Right renal pelvis (tissue), 4 donors: ENCODE measurements around the gene MYL6. TPM values are rescaled to one million over a fixed set of nuclear protein-coding genes. Genes with fewer than 3 reads are reported as not detected.

ENCODE experiments used
- DNase-seq, 4 donors: peaks; one replicate each; pipeline ENCODE4 v3.0.0-alpha.2; 2013; ENCODE audit warnings: low read depth in 4 of 4, low spot score in 3 of 4, missing footprints in 1 of 4
- polyA plus RNA-seq, 4 donors: library from polyadenylated mRNA; unstranded; fragments of 120-200 nt; gene quantifications; one replicate each; pipeline ENCODE4 v1.2.1, GENCODE V29; 2013; ENCODE audit not compliant: insufficient read length in 4 of 4

The MYL6 gene
- polyA plus RNA-seq, 4 donors, result 1,704 to 1,897 (median 1,779) TPM

GRCh38 chr12:56128670-56129205 lies 29.4 kb upstream of the MYL6 start:
- no peak for DNase-seq

DNA sequence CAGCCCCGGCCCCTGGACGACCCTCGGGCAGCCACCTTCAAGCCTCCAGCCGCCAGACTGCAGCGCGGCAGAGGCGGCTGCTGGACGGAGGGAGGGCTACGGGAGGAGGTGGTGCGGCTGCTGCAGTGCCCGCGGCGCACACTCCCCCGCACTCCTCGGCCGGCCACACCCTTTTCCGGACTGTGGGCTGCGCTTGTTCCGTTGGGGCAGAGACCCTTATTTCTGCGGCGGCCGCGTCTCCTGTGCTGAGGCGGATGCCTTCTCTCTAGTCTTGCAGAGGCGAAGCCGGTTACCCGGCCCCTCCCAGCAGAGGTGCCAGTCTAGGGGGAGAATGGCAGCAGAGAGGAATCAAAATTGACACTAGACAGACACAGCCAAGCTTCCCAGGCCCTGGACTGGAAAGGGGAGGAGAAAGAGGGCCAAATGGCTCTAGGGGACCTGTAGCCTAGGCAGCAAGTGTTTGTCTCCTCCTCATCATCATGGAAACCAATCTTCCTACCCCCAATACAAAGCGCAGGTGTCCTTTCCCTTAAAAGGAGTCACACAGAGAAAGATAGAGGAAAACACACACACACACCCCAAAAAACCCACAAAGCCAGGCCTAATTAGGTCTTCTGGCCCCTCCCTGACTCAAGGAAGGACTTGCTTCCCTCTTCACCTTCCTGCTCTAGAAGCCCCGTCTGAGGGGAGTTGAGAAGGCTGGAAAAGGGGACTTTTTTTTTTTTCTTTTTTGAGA lies 28.8 kb upstream of the MYL6 start:
- DNase-seq, result peak in 1 of 4 donors; percentile 28

GRCh38 chr12:56129942-56130495 lies 28.1 kb upstream of the MYL6 start:
- DNase-seq, result no peak

- DNase-seq, result no peak
Observed at GRCh38 chr12:56130876-56131275, 27.3 kb upstream of the MYL6 start.

DNA sequence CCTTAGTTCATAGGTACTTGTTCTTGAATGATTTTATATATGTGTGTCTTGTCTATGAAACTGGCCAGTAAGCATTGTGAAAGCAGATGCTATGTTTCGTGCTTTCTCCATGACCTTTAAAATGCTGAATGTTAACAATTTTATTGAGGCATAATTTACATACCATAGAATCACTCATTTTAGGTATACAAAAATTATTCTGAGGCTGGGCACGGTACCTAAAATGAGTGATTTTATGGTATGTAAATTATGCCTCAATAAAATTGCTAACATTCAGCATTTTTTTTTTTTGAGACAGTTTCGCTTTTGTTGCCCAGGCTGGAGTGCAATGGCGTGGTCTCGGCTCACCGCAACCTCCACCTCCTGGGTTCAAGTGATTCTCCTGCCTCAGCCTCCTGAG lies 23.3 kb upstream of the MYL6 start:
- no peak for DNase-seq

GRCh38 chr12:56137853-56138571 lies 20.1 kb upstream of the MYL6 start:
- DNase-seq, result no peak

- DNase-seq, result no peak
Observed at GRCh38 chr12:56141946-56142784, 16.0 kb upstream of the MYL6 start.

GRCh38 chr12:56143217-56143616 lies 14.9 kb upstream of the MYL6 start:
- no peak for DNase-seq

DNA sequence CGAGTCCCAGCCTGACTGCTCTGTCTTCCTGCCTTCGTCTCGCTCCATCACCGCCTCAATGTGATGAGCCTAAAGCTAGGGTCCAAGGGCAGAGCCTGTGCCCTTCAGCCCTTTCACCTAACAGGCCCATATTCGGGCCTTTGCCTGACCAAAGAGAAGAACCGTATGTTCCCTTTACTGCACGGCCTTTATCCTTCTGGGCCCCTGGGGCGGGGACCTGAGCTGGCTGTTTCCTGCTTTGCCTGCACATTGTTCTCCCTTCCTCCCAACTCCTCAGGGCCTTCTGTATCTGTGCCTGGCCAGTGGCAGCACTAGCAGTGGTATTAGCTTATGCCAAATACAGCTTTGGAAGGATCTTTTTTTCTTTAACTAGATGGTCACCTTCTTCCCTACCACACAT lies 14.3 kb upstream of the MYL6 start:
- DNase-seq, result no peak

GRCh38 chr12:56145217-56145616 lies 12.9 kb upstream of the MYL6 start:
- no peak for DNase-seq

- DNase-seq, result no peak
Observed at GRCh38 chr12:56146492-56147460, 11.4 kb upstream of the MYL6 start.

DNA sequence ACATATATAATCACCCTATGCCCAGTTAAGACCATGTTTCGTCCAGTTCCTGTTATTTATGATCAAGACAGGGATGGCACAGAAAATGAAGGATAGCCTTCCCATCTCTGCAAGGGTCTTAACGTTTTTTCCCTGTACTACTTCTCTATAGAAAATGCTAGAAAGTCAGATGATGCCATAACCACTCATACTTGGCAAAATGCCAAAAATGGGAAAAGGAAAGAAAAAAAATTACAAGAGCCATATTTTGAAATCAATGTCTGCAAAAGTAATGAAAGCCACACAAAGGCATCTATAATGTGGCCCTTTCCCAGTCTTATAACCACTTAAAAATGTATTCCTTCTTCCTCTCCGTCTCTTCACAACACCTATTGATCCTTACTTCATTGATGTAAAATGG lies 7.6 kb upstream of the MYL6 start:
- no peak for DNase-seq

DNA sequence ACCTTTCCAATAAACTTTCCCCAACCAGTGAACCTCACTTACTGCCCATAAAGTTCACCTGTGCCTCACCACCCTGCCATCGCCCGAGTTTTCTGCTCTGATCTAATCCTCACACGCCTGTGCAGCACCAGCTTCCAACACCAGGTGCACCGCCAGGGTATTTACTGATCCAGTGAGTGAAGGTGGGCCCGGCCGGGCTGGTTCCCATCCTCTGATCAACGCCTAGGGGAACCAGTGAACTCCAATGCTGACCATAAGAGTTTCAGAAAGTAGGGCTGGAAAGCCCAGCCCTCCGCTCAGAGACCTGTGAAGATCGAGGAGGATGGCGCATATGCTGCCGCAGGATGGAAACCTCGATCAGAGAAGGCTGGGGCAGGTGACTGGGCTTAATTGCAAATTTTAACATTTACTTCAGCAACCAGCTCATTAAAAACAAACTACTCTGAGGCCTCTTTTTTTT lies 6.5 kb upstream of the MYL6 start:
- DNase-seq, result peak in 3 of 4 donors; percentile 27 to 38 (median 33)

DNA sequence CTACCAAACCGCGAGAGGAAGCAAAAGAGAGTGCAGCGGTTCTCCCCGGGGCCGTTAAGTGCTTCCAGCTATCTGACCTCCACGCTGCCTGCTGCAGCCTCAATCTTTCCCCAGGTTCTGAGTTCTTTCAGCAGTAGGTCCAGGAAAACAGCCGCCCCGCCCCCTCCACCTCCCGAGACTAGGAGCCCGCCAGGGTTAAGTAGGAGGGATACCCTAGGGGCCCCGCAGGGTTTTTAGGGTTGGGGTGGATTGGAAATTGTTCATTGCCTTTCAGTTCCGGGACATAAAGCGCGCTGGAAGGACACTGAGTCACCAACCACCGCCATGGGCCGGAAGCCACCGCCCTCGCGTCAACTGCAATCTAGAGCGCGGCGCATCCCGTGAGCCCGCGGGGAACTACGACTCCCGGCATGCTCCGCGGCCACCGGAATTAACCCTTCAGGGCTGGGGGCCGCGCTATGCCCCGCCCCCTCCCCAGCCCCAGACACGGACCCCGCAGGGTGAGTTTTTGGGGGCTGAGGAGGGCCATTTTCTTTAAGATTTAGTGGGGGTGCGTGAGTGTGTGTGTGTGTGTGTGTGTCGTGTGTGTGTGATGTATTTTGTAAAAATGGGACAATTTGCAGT lies 5.9 kb upstream of the MYL6 start, which contains the start of gene MYL6B:
MYL6B (plus strand) TSS at position 456 of the 624 bp plus-strand sequence. CDS start 1,332 bp downstream, outside the sequence.
- peak; percentile 82 to 87 (median 86) for DNase-seq

DNA sequence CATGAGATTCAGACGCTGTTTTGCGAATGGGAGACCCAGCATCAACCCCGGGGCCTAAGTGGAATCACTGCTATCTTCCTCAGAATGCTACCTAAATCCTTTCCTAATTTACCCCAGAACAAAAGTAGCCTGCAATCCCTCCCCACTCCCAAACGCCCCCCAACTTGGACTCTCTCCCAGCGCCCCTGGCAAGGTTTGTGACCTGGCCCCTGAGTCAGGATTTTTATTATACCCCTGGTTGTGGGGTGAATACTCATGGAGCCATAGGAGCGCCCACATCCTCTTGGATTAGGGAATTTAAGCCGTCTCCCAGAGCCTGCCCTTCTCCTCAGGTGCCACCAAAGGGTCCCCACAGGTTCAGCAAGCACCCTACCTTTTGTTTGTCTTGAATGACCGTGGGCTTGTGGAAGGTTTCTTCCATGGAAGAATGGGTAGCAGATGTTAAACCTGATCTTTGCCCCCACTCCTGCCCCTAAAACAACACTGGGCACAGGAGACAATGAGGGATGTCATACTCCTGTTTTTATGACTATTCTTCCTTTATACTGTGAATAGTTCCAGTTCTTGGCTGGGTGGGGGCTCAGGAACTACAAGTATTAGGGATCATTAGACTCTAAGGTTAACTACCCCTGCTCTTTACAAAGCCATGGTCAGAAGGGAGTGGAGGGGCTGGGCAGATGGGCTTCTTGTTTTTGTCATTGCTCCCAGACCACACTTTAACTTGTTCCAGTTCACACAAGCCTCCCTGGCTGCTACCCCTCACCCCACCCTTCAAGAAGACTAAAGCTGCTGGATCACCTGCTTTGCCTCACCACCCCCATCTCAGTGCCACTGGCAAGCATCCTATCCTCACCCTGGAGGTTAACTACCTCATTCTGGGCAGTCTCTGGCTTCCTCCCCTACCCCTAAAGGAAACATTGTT lies 5.1 kb upstream of the MYL6 start:
- DNase-seq, result no peak

- DNase-seq, result no peak
Observed at GRCh38 chr12:56153678-56154065, 4.5 kb upstream of the MYL6 start.

- no peak for DNase-seq
Observed at GRCh38 chr12:56154246-56154771, 3.9 kb upstream of the MYL6 start.

DNA sequence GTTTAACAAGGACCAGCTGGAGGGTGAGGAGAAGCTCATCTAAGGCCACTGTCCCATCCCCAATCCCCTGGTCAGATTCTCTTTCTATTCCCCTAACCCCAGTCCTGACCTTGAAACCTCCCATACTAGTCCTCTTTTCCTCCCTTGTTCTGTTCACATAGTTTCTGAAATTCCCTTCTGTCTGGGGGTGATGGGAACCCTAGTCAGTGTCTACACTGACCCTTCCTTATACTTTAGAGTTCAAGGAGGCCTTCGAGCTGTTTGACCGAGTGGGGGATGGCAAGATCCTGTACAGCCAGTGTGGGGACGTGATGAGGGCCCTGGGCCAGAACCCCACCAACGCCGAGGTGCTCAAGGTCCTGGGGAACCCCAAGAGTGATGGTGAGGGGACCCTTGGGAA lies 3.3 kb upstream of the MYL6 start:
- DNase-seq, result no peak
